Measurements from ENCODE around the gene GSTK1.
"Not testable (repeated sequence)": the region's sequence is repeated elsewhere in the genome, so short reads cannot be mapped to it uniquely, and the experiment has no call there.

The GSTK1 gene

DNA sequence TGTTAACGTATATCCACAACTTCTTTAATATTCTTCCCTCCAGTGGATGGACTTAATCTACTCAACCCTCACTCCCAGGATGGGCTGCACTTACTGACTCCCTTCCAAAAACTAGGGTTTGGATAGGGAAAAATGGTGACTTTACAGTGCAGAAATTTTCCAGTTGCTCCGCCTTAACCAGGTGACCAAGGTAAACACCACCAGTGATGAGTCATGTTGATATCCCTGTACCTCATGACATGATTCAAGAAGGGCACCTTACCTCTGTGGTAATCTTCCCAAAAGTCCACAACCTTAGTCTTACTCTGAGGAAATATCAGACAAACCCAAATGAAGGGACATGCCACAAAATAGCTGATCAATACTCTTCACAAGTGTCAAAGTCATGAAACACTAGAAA, 3.5 kb upstream of the GSTK1 start:
- H3K27ac ChIP-seq (ENCODE audit: low read depth, low read length): no peak overlapping the region
- no peak for TF ChIP-seq EZH2phosphoT487 (IDR thresholded peaks at IDR 0.05; ENCODE audit: borderline replicate concordance, low read length)
- TF ChIP-seq, protein P1, sequence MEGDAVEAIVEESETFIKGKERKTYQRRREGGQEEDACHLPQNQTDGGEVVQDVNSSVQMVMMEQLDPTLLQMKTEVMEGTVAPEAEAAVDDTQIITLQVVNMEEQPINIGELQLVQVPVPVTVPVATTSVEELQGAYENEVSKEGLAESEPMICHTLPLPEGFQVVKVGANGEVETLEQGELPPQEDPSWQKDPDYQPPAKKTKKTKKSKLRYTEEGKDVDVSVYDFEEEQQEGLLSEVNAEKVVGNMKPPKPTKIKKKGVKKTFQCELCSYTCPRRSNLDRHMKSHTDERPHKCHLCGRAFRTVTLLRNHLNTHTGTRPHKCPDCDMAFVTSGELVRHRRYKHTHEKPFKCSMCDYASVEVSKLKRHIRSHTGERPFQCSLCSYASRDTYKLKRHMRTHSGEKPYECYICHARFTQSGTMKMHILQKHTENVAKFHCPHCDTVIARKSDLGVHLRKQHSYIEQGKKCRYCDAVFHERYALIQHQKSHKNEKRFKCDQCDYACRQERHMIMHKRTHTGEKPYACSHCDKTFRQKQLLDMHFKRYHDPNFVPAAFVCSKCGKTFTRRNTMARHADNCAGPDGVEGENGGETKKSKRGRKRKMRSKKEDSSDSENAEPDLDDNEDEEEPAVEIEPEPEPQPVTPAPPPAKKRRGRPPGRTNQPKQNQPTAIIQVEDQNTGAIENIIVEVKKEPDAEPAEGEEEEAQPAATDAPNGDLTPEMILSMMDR (IDR thresholded peaks at IDR 0.05; ENCODE audit: low read depth, low read length, poor library complexity, severe bottlenecking): no peak
- peaks cover 12% of the 10 kb centered on the region for H3F3A ChIP-seq (ENCODE audit: control insufficient read depth, insufficient read depth)
- H3K79me2 ChIP-seq (ENCODE audit: control insufficient read depth, low read length): peaks cover 15% of the 10 kb centered on the region
- peaks cover 10% of the 10 kb centered on the region for H3K36me3 ChIP-seq (ENCODE audit: control insufficient read depth, low read length)
- peak overlapping the region; percentile 55 for H3K4me2 ChIP-seq (ENCODE audit: low read length)
- no peaks in the 10 kb centered on the region for H4K20me1 ChIP-seq (ENCODE audit: control insufficient read depth, insufficient read depth, low read depth, low read length)
- no peaks in the 10 kb centered on the region; the same call in 1 of the 2 replicates for H3K27me3 ChIP-seq (ENCODE audit: control insufficient read depth, low read length)
- no peaks in the 10 kb centered on the region for H3K9me2 ChIP-seq (replicated peaks; ENCODE audit: control insufficient read depth, low read length)
- H3K4me1 ChIP-seq (ENCODE audit: control insufficient read depth, low read length): peaks cover 64% of the 10 kb centered on the region
- H3K4me3 ChIP-seq (ENCODE audit: low read length): no peak overlapping the region
- H3K9me3 ChIP-seq (ENCODE audit: control insufficient read depth, insufficient read depth, low read length): no peaks in the 10 kb centered on the region

DNA sequence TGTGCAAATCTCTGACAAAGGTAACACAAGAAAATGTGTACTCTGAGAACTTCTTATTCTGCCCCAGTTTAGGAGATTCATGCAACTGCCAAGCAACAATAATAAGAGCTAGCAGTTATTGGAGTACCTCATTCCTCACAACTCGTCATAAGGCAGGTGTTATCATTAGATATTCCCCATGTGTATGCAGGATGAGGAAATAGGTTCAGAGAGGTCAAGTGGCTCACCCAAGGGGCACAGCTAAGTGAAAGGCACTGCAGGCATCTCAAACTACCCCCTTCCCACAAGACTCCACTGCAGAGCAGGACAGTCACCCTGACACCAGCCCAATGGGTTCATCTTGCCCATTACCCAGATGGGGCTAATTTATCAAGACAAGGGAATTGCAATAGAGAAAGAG, 1.3 kb upstream of the GSTK1 start:
- Histone ChIP-seq H3K27me3 (ENCODE audit: control insufficient read depth, low read length) (no peaks in the 10 kb centered on the region; the same call in 1 of the 2 replicates), H3F3A (ENCODE audit: control insufficient read depth, insufficient read depth) (0 out of 2 replicates have a peak, but pooled peaks cover 5% of the 10 kb centered on the region), H3K4me3 (ENCODE audit: low read length) (no peak overlapping the region), H3K27ac (ENCODE audit: low read depth, low read length) (no peak overlapping the region), H4K20me1 (ENCODE audit: control insufficient read depth, insufficient read depth, low read depth, low read length) (no peaks in the 10 kb centered on the region), H3K4me1 (ENCODE audit: control insufficient read depth, low read length) (peaks cover 55% of the 10 kb centered on the region), H3K9me2 (replicated peaks; ENCODE audit: control insufficient read depth, low read length) (no peaks in the 10 kb centered on the region), H3K9me3 (ENCODE audit: control insufficient read depth, insufficient read depth, low read length) (no peaks in the 10 kb centered on the region), H3K36me3 (ENCODE audit: control insufficient read depth, low read length) (peaks cover 28% of the 10 kb centered on the region), H3K79me2 (ENCODE audit: control insufficient read depth, low read length) (peaks cover 20% of the 10 kb centered on the region), H3K4me2 (ENCODE audit: low read length) (no peak overlapping the region)
- TF ChIP-seq, protein P1 (IDR thresholded peaks at IDR 0.05; ENCODE audit: low read depth, low read length, poor library complexity, severe bottlenecking): no peak
- TF ChIP-seq EZH2phosphoT487 (IDR thresholded peaks at IDR 0.05; ENCODE audit: borderline replicate concordance, low read length): no peak

DNA sequence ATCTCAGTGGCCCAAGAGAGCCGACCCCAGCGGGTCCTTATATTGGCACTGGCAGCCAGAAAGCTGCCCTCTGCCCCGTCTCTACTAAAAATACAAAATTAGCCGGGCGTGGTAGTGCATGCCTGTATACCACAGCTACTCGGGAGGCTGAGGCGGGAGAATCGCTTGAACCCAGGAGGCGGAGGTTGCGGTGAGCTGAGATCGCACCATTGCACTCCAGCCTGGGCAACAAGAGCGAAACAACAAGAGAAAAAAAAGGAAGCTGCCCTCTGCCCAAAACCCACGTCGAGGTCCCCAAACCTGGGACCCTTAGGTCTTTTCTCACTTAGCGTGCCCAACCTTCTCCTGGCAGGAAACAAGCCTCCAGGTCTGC, 941 bp downstream of the GSTK1 start:
- not testable (repeated sequence) for H3K27ac ChIP-seq (ENCODE audit: low read depth, low read length)
- Histone ChIP-seq H3K4me2 (ENCODE audit: low read length) (peak overlapping the region; percentile 89), H3K4me3 (ENCODE audit: low read length) (peak overlapping the region; percentile 87)

DNA sequence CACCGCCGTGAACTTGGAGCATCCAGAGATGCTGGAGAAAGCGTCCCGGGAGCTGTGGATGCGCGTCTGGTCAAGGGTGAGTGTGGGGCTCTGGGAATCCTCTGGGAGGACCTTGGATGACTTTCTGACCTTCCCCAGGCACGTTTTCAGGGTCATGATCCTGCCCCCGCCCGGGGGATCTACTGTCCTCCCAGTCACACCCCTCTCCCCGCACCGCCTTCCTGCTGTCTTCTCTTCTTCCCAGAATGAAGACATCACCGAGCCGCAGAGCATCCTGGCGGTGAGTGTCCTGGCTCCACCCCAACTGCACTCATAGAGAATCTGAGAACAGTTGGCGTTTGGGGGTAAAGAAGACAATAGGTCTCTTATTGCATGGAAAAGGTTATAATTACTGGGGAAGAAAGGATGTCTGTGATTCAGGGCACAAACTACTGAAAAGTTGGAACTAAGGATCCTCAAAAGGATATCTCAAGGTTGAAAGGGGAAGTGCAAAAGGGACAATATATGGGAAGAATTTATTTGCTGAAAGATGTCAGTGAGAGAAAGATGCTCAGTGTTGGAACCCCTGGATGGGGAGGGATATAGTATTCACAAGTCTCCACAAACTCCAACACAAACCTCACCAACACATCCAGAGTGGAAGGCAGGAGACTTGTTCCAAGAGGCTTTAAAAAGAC, 1.9 kb downstream of the GSTK1 start:
- Histone ChIP-seq H3K9me3 (ENCODE audit: control insufficient read depth, insufficient read depth, low read length) (no peaks in the 10 kb centered on the region), H3F3A (ENCODE audit: control insufficient read depth, insufficient read depth) (0 out of 2 replicates have a peak, but pooled peaks cover 3% of the 10 kb centered on the region), H3K4me3 (ENCODE audit: low read length) (no peak overlapping the region; the same call in 1 of the 2 replicates), H3K4me1 (ENCODE audit: control insufficient read depth, low read length) (peaks cover 24% of the 10 kb centered on the region), H4K20me1 (ENCODE audit: control insufficient read depth, insufficient read depth, low read depth, low read length) (no peaks in the 10 kb centered on the region), H3K9me2 (replicated peaks; ENCODE audit: control insufficient read depth, low read length) (no peaks in the 10 kb centered on the region), H3K27me3 (ENCODE audit: control insufficient read depth, low read length) (no peaks in the 10 kb centered on the region; the same call in 1 of the 2 replicates), H3K4me2 (ENCODE audit: low read length) (peak overlapping the region; percentile 89), H3K79me2 (ENCODE audit: control insufficient read depth, low read length) (peaks cover 20% of the 10 kb centered on the region), H3K36me3 (ENCODE audit: control insufficient read depth, low read length) (peaks cover 60% of the 10 kb centered on the region), H3K27ac (ENCODE audit: low read depth, low read length) (no peak overlapping the region)
- TF ChIP-seq, protein P1 (IDR thresholded peaks at IDR 0.05; ENCODE audit: low read depth, low read length, poor library complexity, severe bottlenecking): no peak
- TF ChIP-seq EZH2phosphoT487 (IDR thresholded peaks at IDR 0.05; ENCODE audit: borderline replicate concordance, low read length): no peak

More for the DNA sequence above, 941 bp downstream of the GSTK1 start:
- H3F3A ChIP-seq (ENCODE audit: control insufficient read depth, insufficient read depth); H3K9me3 ChIP-seq (ENCODE audit: control insufficient read depth, insufficient read depth, low read length); H3K9me2 ChIP-seq (replicated peaks; ENCODE audit: control insufficient read depth, low read length); H3K27me3 ChIP-seq (ENCODE audit: control insufficient read depth, low read length); H4K20me1 ChIP-seq (ENCODE audit: control insufficient read depth, insufficient read depth, low read depth, low read length): not testable (repeated sequence)
- Histone ChIP-seq H3K36me3 (ENCODE audit: control insufficient read depth, low read length) (peaks cover 50% of the 10 kb centered on the region), H3K4me1 (ENCODE audit: control insufficient read depth, low read length) (peaks cover 32% of the 10 kb centered on the region), H3K79me2 (ENCODE audit: control insufficient read depth, low read length) (peaks cover 20% of the 10 kb centered on the region)
